DMS 273 (cell line): ENCODE data around the gene PPP1R9B.

Source experiments
- DNase-seq: peaks from one replicate; lab custom pipeline; 2025; ENCODE audit not compliant: unreplicated experiment; lab: John Stamatoyannopoulos, UW

The PPP1R9B gene

DNA sequence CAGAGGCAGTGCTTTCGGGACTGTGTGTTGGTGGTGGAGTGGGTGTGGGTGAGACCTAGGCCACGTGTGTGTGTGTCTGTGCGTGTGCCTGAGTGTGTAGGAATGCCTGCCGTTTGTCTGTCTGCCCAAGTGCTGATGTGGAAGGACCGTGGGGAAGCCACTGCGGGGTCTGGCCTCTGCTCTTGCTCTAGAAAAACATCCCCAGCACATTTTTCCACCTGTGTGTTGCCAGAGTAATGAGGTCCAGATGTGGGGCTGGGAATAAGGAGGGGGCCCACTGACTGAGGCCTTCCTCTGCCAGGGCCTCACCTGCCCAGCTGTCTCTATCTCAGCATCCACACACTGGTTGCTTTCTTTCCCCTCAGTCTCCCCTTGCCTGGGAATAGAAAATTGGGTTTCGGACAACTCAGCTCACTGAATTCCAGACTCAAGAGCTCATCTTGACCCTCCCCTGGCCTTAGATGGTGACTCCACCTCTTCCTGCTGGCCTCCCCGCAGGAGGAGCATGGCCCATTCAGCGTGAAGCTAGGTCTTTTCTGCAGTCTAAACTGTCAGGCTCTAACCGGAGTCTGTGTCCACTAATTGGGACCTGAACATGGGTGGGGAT is 23.0 kb upstream of the PPP1R9B start:
- DNase-seq: no peak

DNA sequence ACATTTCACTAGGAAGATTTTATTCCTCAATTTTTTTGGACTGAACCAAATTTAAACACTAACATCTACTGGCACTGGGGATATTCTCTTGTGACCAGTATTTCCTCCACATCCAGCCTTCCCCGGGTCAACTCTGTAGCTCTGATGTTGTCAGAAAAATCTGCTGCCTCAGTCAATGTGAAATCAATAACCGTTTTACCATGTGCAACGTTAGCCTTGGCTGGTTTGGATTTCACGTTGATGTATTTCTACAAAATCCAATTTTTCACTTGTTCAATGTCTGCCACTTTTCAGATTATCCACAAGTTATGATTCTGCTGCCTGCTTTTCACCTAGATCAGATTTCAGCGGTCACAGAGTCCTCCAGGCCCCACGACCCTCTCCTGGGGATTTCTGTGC is 22.5 kb upstream of the PPP1R9B start:
- no peak for DNase-seq

DNA sequence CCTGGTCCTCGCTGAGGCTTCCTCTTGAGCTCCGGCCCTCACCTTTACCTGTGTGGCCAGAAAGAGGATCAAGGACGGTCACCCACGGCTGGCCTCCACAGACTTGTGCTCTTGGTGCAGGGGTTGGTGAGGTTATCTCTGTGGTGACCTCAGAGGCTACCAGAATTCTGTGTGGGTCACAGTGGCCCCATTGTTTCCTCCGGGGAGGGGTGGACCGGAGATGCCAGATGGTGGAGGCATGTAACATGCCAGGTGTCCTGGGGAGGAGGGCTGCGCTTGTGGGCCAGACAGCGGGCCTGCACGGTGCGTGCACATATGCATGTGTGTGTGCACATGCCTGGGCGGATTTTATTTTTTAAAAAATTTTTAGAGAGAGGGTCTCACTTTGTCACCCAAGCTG is 21.7 kb upstream of the PPP1R9B start:
- DNase-seq: peak; percentile 48

DNA sequence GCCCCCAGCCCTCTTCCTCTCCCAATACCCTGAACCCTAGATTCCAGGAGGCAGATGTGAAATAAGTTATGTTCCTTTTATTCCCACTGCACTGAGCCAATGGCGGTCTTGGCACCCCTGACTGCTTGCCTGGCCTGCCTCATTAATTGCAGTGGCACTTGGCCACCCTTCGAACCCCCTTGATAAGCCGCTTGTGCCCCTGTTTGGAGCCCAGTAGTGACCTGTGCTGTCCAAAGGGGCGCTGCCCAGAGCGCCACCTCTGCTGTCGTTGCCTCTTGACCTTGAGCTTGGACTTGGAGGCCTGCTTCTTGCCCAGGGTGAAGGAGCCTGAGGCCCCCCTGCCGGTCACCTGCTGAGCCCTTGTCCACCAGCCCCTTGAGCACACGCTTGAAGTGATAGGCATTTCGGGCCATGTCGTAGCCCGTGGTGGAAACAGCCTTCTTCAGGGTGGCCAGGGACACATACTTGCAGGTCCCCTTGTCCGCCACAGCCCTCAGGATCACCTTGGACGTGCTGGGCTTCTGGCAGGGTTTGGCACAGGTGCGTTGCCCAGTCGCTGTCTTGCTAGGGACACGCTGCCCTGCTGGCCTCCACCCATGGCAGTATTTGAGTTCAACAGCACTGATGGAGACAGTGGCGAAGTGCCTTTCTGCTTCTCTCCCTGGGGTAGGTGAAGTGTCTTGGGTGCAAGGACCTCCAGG is 21.0 kb upstream of the PPP1R9B start:
- no peak for DNase-seq

DNA sequence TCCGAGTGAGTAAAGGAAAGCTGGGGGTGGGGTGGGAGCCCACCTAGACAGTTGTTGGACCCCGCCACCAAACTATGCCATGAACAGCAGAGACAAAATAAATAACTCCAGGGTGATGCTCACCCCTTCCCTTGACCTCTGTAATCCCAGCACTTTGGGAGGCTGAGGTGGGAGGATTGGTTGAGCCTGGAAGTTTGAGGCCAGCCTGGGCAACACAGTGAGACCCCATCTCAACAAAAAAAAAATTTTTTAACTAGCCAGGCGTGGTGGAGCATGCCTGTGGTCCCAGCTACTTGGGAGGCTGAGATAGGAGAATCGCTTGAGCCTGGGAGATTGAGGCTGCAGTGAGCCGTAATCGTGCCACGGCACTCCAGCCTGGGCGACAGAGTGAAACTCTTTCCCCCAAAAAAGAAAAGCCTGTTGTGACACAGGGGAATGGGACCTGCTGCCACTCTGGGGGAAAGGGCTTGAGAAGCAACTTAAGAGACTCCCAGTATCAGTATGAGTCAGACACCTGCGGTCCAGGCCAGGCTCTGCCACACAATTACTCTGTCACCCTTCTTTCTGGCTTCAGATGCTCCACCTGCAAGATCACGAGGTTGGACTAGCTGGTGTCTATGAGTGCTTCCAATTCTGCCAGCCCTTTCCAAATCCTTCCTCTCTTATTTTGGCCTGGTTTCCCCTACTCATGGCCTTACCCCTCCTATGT is 20.3 kb upstream of the PPP1R9B start:
- no peak for DNase-seq

DNA sequence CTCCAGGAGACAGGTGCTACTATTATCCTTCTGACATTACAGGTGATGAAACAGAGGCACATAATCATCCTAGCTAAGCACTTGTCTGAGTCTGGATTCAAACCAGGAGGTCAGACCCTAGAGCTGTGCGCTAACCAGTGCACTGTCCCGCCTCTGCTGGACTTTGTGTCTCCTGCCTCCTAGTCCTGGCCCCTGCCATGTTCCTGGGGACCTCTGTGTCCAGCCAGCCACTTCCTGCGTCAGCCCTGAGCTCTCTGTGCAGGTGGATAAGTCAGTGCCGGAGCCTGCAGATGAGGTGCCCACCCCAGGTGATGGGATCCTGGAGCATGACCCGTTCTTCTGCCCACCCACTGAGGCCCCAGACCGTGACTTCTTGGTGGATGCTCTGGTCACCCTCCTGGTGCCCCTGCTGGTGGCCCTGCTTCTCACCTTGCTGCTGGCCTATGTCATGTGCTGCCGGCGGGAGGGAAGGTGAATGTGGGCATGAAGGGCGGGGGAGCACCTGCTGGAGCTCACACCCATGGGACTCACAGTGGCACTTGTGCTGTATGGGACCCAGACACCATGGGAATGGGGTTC is 19.5 kb upstream of the PPP1R9B start:
- no peak for DNase-seq

DNA sequence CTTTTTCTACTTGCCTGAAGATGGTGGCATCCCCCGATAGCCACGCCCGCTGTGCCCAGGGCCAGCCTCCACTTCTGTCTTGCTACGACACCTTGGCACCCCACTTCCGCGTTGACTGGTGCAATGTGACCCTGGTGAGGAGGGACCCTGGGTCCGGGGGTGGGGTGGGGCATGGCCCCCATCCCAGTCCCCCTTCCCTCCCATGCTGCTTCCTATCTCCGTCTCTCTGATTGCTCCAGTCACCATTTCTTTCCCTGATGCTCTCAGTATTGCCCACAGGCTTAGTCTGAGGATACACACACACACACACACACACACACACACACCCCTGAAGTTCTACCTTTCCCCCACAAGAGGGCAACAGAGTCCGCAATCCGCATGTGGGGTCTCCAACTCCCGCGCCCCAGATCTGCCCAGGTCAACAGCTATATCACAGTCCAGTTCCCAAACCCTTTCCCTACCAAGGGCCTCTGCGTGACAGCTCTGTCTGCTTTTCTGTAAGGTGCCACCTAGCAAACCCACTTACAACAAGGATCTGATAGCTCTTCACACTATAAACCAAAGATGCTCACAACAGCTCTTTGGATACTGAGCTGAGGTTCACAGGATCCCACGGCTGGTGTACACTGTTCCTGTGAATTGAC is 18.8 kb upstream of the PPP1R9B start:
- peak; percentile 81 for DNase-seq

DNA sequence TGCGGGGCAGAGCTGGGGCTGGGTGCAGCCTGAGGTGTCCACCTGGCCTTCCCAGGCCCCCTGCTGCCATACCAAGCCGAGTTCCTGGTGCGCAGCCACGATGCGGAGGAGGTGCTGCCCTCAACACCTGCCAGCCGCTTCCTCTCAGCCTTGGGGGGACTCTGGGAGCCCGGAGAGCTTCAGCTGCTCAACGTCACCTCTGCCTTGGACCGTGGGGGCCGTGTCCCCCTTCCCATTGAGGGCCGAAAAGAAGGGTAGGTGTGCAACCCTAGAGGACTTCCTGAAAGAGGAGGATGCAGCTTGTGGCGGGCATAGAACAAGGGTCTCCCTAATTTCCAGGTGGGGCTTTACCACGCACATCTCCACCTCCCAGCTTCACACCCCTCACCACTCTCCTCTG is 17.8 kb upstream of the PPP1R9B start:
- DNase-seq: no peak

DNA sequence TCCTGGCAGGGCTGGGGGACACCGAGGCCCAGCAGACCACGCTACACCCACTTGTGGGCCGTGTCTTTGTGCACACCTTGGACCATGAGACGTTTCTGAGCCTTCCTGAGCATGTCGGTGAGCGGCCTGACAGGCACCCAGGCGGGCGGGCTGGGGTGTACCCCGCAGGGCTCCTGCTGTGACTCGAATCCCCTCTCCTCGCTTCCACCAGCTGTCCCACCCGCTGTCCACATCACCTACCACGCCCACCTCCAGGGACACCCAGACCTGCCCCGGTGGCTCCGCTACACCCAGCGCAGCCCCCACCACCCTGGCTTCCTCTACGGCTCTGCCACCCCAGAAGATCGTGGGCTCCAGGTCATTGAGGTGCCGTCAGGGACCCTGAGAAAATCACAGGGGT is 16.9 kb upstream of the PPP1R9B start:
- no peak for DNase-seq

DNA sequence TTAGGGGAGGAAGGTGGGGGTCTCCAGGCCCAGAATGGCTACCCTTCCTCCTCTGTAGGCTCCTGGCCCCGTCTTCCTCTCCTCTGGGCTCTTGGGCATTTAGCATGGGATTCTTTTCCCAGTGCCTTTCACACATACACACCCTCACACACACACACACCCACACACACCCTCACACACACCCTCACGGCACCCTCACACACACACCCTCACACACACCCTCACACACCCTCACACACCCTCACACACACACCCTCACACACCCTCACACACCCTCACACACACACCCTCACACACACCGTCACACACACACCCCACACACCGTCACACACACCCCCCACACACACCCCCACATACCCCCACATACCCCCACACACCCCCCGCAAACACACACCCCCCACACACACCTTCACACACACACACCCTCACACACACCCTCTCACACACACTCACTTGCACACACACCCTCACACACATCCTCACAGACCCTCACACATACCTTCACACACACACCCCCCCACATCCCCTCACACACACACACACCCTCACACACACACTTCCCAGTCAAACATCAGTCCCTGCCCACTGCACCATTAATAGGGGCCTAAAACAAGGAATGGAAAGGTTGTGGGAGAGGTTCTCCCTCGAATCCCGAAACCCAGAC is 16.2 kb upstream of the PPP1R9B start:
- no peak for DNase-seq

DNA sequence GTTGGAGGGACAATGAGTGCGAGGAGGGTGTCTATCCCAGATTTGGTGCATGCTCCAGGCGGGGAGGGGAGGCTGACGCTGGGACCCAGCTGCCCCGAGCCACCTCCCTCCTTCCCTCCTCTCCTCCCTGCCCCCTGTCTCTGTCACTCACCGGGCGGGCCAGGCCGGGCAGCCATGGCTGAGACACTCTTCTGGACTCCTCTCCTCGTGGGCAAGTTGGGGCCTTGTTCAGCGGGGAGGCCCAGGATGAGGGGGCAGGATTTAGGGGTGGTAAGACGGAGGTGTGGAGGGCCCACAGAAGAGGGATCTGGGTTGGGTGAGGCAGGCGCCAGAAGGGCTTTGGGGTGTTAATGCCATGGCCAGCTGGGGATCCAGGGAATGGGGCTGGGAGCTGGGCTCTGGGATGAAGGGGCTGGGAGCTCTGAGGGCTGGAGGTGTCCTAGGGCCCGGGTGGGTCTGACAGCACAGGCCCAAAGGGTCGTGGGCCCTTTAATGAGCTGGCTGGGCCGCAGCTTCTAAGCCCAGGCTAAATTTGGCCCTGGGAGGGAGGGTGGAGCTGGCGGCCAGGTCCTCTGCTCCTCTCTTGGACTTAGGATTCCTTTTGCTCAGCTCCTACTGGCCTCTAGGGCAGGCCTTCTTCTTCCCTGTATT is 15.5 kb upstream of the PPP1R9B start, which contains the start of gene SGCA:
TSS of gene SGCA (plus strand) at position 139 of the 651 bp plus-strand sequence. CDS start at position 175, 36 bp downstream.
- no peak for DNase-seq

DNA sequence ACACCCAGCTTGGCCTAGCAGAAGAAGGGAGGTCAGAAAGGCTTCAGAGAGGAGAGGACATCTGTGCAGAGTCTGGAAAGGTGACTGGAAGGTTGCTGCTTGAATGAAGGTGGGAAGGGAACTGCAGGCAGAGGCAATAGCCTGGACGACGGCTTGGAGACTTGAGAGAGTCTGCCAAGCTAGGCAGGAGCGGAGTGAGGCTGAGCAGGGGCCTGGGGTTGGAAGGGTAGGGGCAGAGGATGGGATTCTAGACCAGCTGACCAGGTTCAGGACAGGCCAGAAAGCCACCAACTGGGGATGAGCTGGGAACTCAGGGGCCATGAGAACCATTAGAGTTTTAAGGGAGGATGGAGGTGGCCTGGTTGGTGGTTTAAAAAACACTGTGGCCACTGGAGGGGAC is 15.0 kb upstream of the PPP1R9B start:
- no peak for DNase-seq

DNA sequence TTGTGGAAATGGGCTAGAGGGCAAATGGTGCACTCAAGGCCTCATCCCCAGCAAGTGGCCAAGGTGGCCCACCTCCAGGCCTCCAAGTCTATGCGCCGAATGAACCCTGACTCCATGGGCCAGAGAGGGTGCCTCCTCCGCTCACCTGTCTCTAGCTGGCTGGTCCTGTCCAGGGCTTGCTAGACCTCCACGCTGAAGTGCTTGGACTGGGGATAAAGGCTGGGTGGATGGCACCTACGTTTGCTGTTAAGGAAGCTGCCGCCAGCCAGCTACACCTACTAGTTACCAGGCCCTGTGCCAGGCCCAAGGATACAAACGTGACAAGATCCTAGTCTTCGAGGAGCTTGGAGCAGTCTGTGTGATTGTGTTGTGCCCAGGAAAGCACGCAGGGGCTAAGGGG is 14.6 kb upstream of the PPP1R9B start:
- DNase-seq: no peak

DNA sequence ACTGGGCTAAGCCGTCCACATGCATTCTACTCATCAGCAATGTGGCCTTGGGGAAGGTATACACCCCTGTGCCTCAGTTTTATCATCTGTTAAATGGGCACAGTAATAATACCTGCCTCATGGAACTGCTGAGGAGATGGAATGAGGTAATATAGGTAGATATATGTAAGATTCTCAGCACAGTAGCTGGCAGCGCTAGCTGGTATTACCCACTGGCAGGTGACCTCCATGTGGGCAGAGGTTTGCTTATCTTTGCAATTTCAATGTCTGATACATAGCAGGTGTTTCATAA is 14.2 kb upstream of the PPP1R9B start:
- DNase-seq: no peak

DNA sequence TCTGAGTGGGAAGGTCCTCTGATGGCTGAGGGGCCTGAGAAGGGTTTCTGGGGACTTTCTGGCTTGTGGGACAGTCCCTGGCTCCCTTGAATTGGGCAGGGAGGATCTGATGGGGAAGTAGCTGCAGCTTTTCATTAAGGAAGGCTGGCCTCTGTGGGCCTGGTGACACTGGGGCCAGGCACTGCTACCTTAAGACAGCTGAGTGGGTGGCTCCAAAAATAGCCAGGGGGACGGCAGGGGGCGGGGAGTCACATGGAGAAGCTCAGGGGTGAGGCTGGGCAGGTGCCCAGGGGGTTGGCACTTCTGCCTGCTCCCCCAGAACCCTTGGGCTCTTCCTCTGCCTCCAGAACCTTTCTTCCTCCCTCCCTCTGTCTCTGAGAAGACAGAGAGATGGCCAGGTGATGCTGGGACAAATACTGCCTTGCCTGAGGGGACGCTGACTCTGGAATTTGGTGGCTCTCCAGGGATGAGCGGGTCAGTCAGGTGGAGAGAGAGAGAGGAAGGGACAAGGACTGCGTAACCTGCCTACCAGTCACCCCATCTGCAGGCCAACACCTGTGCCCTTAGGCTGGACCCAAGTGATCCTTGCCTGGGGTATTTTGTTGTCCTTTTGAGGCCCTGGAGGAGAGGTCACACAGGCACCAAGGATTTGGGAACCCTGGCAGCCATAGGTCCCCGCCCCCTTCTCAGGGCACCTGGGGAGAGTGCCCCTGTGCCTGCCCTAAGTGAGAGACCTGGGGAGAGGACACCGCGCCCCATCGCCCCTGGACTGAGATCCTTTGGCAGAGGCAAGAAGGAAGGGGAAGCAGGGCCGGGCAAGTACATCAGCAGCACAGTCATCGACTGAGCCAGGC is 13.6 kb upstream of the PPP1R9B start:
- DNase-seq: no peak

DNA sequence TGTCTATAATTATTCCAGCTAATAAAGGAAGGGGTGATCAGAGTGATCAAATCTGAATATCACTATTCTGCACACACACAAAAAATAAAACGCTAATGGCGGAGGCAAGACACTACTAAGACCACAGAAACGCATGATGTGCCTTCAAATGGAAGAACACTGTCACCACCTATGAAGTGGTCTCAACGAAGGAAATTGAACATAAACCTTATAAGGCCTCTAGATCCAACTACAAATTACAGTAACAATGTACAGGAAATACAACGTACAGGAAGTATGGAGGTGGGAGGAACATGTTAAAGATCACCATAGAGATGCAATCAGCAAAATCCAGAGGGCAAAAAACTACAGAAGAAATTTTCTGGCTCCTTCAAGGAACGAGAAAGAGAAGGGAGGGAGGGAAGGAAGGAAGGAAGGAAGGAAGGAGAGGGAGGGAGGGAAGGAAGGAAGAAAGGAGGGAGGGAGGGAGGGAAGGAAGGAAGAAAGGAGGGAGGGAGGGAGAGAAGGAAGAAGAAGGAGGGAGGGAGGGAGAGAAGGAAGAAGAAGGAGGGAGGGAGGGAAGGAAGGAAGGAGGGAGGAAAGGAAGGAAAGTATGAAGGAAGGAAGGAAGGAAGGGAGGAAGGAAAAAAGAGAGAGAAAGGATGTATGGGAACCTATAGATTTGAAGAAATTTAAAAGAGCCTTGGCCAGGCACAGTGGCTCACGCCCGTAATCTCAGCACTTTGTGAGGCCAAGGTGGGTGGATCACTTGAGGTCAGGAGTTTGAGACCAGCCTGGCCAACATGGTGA is 12.2 kb upstream of the PPP1R9B start:
- DNase-seq: no peak

DNA sequence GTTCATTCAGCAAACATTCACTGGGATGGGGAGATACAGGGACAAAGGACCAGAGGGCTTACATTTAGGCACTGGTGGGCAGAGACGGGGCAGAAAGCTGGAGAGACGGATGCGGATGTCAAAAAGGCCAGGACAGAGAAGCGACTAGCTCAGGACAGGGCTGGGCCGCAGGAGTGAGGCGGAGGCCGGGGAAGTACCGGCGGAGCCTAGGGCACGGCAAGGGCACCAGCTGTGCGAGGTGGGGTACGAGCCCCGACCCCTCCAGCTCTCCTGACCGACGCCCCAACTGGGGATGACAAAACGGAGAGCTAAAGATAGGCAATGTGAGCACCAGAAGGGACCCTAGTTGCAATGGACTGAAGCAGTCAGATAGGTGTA is 11.4 kb upstream of the PPP1R9B start:
- no peak for DNase-seq

DNA sequence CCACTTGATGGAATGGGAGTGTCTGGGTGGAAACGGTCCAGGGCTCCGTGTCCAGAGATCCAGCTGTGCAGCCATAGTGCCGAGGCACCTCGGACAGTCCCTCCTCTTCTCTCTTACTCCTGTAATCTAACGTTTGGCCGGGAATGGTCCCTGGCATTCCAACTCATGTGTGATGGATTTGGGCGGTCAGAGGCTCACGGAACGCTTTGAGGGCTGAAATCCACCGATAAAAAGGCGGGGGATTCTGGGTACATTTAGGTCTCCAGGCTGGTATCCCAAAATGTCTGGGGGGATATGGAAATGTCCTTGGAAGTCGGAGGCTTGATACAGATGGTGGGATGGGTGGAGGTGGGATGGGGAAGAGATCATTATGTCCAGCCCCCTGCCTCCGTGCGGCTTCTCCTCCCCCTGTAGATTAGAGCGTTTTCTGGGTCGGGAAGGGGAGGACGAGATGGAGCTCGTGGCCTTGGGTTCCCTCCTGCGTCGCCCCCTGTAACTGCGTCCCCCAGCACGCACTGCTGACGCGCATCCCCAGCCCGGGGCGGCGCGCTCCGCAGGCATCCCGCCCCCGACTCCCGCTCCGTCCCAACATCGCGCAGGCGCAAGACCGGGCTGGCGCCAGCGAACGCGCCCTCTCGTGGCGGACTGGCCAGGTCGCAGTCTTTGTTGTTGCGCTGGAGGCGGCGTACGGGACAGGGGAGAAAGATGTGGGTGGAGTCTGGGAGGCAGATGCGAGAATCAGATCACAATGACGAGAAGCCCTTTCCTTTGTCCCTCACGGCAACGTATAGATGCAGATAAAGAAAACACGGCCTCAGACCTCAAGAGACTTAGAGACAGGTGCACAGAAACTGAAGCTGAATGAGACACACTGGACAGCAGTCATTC is 10.8 kb upstream of the PPP1R9B start:
- peak; percentile 97 for DNase-seq
